GM12878 (cell line): ENCODE results near the gene CAMK2G. TPM values are rescaled to one million over a fixed set of nuclear protein-coding genes. Genes with fewer than 3 reads are reported as not detected.

Experiments used
- ATAC-seq: fragments of 200-7000 bp; cut with Tn5 transposase; 3 replicates; pipeline ENCODE4 v1.9.1; 2020; ENCODE audit warnings: mild to moderate bottlenecking, moderate library complexity
- BruUV-seq: library from RNA; stranded (reverse); fragments of 400-500 nt; replicated peaks from 2 replicates; lab custom pipeline; 2021; lab: Mats Ljungman, UMichigan
- CTCF ChIA-PET: fragments of 300-600 bp; sonication (Branson Sonifier 250); formaldehyde crosslinking; extraction: SDS; loops from one replicate; lab custom pipeline; 2021; ENCODE audit warnings: inconsistent platforms; lab: Yijun Ruan, JAX
- POLR2A ChIA-PET: fragments of 350-600 bp; formaldehyde crosslinking; extraction: SDS; loops from one replicate; lab custom pipeline; 2021; ENCODE audit warnings: inconsistent platforms; lab: Charles Lee
- RAD21 ChIA-PET: fragments of 300-600 bp; sonication (Branson Sonifier 250); formaldehyde crosslinking; loops from one replicate; lab custom pipeline; 2023; ENCODE audit warnings: antibody characterized with exemption; ENCODE audit not compliant: unreplicated experiment; lab: Charles Lee
- SMC1A ChIA-PET: fragments of 300-600 bp; sonication (Branson Sonifier 250); formaldehyde crosslinking; loops from one replicate; lab custom pipeline; 2023; ENCODE audit not compliant: unreplicated experiment, uncharacterized antibody; lab: Charles Lee
- DNase-seq: peaks from one replicate; pipeline ENCODE4 v3.0.0-alpha.2; 2011; ENCODE audit warnings: low read depth, low spot score
- FAIRE-seq: peaks from 3 replicates; lab custom pipeline; 2011; peaks lifted over from hg19 to GRCh38; lab: Jason Lieb, UNC
- H2AFZ ChIP-seq: 2 replicates; pipeline ENCODE4 v1.6.0; 2011; ENCODE audit warnings: low read depth, low read length, control low read depth; ENCODE audit not compliant: control insufficient read depth
- H3K27ac ChIP-seq: 2 replicates; pipeline ENCODE4 v1.5.1; 2011; ENCODE audit warnings: control low read depth; ENCODE audit not compliant: control insufficient read depth, insufficient read depth
- H3K27me3 ChIP-seq, 2 experiments: replicated peaks in 1 of 2; 2 replicates each; pipeline versions ENCODE4 v1.6.0 to v1.6.1; 2011; ENCODE audit warnings: low read length in 1 of 2; ENCODE audit not compliant: control insufficient read depth in 2 of 2, insufficient read depth in 2 of 2
- H3K36me3 ChIP-seq, 2 experiments: 2 replicates each; pipeline ENCODE4 v1.5.1; 2011; ENCODE audit warnings: low read length in 1 of 2; ENCODE audit not compliant: control insufficient read depth in 2 of 2, insufficient read depth in 2 of 2
- H3K4me1 ChIP-seq: 2 replicates; pipeline ENCODE4 v1.6.1; 2011; ENCODE audit warnings: mild to moderate bottlenecking, low read length, moderate library complexity, mixed read lengths; ENCODE audit not compliant: control insufficient read depth, insufficient read depth
- H3K4me2 ChIP-seq: 2 replicates; pipeline ENCODE4 v1.6.0; 2011; ENCODE audit warnings: control low read depth; ENCODE audit not compliant: control insufficient read depth, insufficient read depth
- H3K4me3 ChIP-seq: fragments of 200-600 bp; sonication (generic); 2 replicates; pipeline ENCODE4 v1.5.1; 2016
- H3K79me2 ChIP-seq: 2 replicates; pipeline ENCODE4 v1.6.0; 2011; ENCODE audit warnings: low read length; ENCODE audit not compliant: control insufficient read depth, insufficient read depth
- H3K9ac ChIP-seq: 2 replicates; pipeline ENCODE4 v1.8.0; 2011; ENCODE audit warnings: low read length, control low read depth, mixed read lengths; ENCODE audit not compliant: control insufficient read depth, insufficient read depth
- H3K9me3 ChIP-seq: replicated peaks from 3 replicates; pipeline ENCODE4 v1.5.1; 2011; ENCODE audit warnings: mild to moderate bottlenecking, low read length; ENCODE audit not compliant: control insufficient read depth, insufficient read depth
- H4K20me1 ChIP-seq: 2 replicates; pipeline ENCODE4 v1.6.0; 2011; ENCODE audit not compliant: control insufficient read depth, insufficient read depth
- CBX5 ChIP-seq: sonication (generic); IDR thresholded peaks from 2 replicates; pipeline ENCODE4 v1.6.1; 2016; ENCODE audit warnings: low read depth, moderate library complexity, mild to moderate bottlenecking, inconsistent platforms
- DPF2 ChIP-seq: fragments of 450-650 bp; IDR thresholded peaks from 2 replicates; pipeline ENCODE4 v1.6.1; 2017; ENCODE audit warnings: mild to moderate bottlenecking
- NBN ChIP-seq: fragments of 450-650 bp; IDR thresholded peaks from 2 replicates; pipeline ENCODE4 v1.6.1; 2016
- RAD51 ChIP-seq: fragments of 450-650 bp; IDR thresholded peaks from 2 replicates; pipeline ENCODE4 v1.6.1; 2016; ENCODE audit warnings: moderate library complexity, mild to moderate bottlenecking, inconsistent platforms
- TARDBP ChIP-seq: IDR thresholded peaks from 2 replicates; pipeline ENCODE4 v1.6.1; 2016; ENCODE audit warnings: borderline replicate concordance
- ZNF274 ChIP-seq: IDR thresholded peaks from one replicate; pipeline ENCODE4 v1.8.0; 2011; ENCODE audit not compliant: insufficient read length, insufficient read depth
- WGBS: methylation state at CpG from one replicate; pipeline ENCODE4 v1.1.6; 2016; ENCODE audit warnings: low lambda C conversion rate; ENCODE audit not compliant: insufficient replicate concordance, insufficient coverage; ENCODE audit errors: missing lambda C conversion rate; 5-methylcytosine and 5-hydroxymethylcytosine counted together
- in situ Hi-C: fragments of 300-500 bp; cut with MboI; formaldehyde crosslinking; loops from 9 replicates; pipeline ENCODE4 v1.14.3; 2018; ENCODE audit warnings: mixed read lengths
- intact Hi-C: fragments of 100-400 bp; cut with micrococcal nuclease; formaldehyde crosslinking; loops from one replicate; pipeline ENCODE4 v1.14.2; 2022; ENCODE audit not compliant: unreplicated experiment
- polyA plus RNA-seq, 11 experiments: library from polyadenylated mRNA; depleted of rRNA in 4 of 11; unstranded in 6 of 11; stranded (reverse) in 5 of 11; fragments of >200 nt; fragmentation: Nextera tagmentation in 4 of 11; fragmentation: Illumina TruSeq in 1 of 11; extraction: Ambion mirVana in 4 of 11; extraction: Trizol in 1 of 11; gene quantifications; 1 replicate in 1 of 11; 2 replicates in 10 of 11; pipeline versions ENCODE4 v1.2.1 to v1.2.3, GENCODE V29; 2011 to 2016; ENCODE audit warnings: inconsistent platforms in 2 of 11, missing spikeins in 2 of 11, low read depth in 1 of 11
- total RNA-seq, 4 experiments: library from RNA; depleted of rRNA in 3 of 4; stranded (reverse); fragments of >200 nt in 3 of 4; fragmentation: Illumina TruSeq in 1 of 4; extraction: Trizol in 1 of 4; gene quantifications; 2 replicates each; pipeline versions ENCODE4 v1.2.1 to v1.2.3, GENCODE V29; 2013 to 2021
- TF ChIP-seq, protein P1 (sequence below): fragments of 450-650 bp; IDR thresholded peaks from 2 replicates; pipeline ENCODE4 v1.6.1; 2017; ENCODE audit warnings: mild to moderate bottlenecking, moderate library complexity
- TF ChIP-seq, protein P2 (sequence below): IDR thresholded peaks from 2 replicates; pipeline ENCODE4 v1.6.1; 2011; ENCODE audit warnings: borderline replicate concordance, low read depth, mild to moderate bottlenecking, moderate library complexity, mixed read lengths, low read length; ENCODE audit not compliant: insufficient read depth; ENCODE audit errors: extremely low read length
- TF ChIP-seq, protein P3 (sequence below): fragments of 450-650 bp; formaldehyde crosslinking; IDR thresholded peaks from 2 replicates; pipeline ENCODE4 v1.4.0; 2020; ENCODE audit warnings: mild to moderate bottlenecking, moderate library complexity

The CAMK2G gene
- total and polyA plus RNA-seq, 10 of the 15 experiments (the other 5 are each of a cell fraction or from before 2014, with no cell fraction given) = 5.5 to 24.3 (median 16.9) TPM

DNA sequence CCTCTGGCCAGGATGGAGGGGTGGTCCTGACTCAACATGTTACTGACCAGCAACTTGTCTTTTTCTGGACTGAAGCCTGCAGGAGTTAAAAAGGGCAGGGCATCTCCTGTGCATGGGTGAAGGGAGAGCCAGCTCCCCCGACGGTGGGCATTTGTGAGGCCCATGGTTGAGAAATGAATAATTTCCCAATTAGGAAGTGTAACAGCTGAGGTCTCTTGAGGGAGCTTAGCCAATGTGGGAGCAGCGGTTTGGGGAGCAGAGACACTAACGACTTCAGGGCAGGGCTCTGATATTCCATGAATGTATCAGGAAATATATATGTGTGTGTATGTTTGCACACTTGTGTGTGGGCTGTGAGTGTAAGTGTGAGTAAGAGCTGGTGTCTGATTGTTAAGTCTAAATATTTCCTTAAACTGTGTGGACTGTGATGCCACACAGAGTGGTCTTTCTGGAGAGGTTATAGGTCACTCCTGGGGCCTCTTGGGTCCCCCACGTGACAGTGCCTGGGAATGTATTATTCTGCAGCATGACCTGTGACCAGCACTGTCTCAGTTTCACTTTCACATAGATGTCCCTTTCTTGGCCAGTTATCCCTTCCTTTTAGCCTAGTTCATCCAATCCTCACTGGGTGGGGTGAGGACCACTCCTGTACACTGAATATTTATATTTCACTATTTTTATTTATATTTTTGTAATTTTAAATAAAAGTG is 42.6 kb upstream of the CAMK2G start (continued):
- TF ChIP-seq, protein P1, sequence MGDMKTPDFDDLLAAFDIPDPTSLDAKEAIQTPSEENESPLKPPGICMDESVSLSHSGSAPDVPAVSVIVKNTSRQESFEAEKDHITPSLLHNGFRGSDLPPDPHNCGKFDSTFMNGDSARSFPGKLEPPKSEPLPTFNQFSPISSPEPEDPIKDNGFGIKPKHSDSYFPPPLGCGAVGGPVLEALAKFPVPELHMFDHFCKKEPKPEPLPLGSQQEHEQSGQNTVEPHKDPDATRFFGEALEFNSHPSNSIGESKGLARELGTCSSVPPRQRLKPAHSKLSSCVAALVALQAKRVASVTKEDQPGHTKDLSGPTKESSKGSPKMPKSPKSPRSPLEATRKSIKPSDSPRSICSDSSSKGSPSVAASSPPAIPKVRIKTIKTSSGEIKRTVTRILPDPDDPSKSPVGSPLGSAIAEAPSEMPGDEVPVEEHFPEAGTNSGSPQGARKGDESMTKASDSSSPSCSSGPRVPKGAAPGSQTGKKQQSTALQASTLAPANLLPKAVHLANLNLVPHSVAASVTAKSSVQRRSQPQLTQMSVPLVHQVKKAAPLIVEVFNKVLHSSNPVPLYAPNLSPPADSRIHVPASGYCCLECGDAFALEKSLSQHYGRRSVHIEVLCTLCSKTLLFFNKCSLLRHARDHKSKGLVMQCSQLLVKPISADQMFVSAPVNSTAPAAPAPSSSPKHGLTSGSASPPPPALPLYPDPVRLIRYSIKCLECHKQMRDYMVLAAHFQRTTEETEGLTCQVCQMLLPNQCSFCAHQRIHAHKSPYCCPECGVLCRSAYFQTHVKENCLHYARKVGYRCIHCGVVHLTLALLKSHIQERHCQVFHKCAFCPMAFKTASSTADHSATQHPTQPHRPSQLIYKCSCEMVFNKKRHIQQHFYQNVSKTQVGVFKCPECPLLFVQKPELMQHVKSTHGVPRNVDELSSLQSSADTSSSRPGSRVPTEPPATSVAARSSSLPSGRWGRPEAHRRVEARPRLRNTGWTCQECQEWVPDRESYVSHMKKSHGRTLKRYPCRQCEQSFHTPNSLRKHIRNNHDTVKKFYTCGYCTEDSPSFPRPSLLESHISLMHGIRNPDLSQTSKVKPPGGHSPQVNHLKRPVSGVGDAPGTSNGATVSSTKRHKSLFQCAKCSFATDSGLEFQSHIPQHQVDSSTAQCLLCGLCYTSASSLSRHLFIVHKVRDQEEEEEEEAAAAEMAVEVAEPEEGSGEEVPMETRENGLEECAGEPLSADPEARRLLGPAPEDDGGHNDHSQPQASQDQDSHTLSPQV = no peak
- TF ChIP-seq DPF2 = 0 out of 2 replicates have a peak, but pooled peaks have one; percentile 19
- TF ChIP-seq, protein P2, sequence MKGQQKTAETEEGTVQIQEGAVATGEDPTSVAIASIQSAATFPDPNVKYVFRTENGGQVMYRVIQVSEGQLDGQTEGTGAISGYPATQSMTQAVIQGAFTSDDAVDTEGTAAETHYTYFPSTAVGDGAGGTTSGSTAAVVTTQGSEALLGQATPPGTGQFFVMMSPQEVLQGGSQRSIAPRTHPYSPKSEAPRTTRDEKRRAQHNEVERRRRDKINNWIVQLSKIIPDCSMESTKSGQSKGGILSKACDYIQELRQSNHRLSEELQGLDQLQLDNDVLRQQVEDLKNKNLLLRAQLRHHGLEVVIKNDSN = peak; percentile 42
- TF ChIP-seq RAD51 = peak; percentile 91

DNA sequence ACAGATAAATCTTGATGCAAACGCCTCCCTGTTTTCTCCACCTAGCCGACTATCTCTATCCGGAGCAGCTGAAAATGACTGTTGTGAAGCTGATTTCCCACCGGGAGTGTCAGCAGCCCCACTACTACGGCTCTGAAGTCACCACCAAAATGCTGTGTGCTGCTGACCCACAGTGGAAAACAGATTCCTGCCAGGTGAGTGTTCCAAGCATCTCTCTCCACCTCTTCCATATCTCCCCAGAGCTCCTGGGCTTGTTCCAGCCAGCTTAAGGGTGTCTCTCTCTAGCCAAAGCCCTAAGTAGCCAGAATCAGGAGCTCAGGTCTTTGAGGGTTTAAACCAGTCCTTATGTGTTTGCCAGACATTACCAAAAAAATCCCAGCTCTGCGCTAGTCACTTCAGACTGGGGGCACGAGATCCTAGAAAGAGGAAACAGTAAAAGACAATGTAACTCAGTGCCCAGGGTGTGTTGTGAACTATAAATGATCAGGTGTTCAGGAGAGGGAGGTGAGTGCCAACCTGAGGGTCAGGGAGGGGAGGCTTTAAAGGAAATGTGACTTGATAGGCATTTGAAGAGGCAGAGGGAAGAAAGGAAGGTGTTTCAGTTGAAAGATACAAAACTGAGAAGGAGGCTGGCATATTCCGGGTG is 41.0 kb upstream of the CAMK2G start:
- 73% methylated on average over 6 of the region's 8 CpGs for WGBS
- in situ Hi-C loops (no loop called here), intact Hi-C loops (no loop called here)
- FAIRE-seq = no peak
- Histone ChIP-seq H3K4me3 (no peak overlapping the region), H3K27ac (no peak overlapping the region), H3K9ac (no peak overlapping the region), H3K4me1 (peaks cover 6% of the 10 kb centered on the region), H3K9me3 (peaks cover 15% of the 10 kb centered on the region), H3K79me2 (no peaks in the 10 kb centered on the region), H3K4me2 (no peak overlapping the region), H2AFZ (no peak overlapping the region), H4K20me1 (no peaks in the 10 kb centered on the region), H3K36me3 (no peaks in the 10 kb centered on the region), H3K27me3 (peaks cover 0 to 7% of the 10 kb centered on the region in 2 experiments; a peak in 3 of 4 replicates)
- no TSS peak for BruUV-seq
- RAD21 ChIA-PET = no interaction called here
- no peak for DNase-seq
- CTCF ChIA-PET = interaction anchor here (0.6 to 2.7 kb wide), 3 partner anchors 25 to 106 kb away, joined by 3 to 12 read pairs (median 3); no protein-coding TSS in a partner anchor
- no peak for ATAC-seq
- SMC1A ChIA-PET = interaction anchor here (1.1 to 34.4 kb wide), 5 partner anchors 12 to 188 kb away, joined by 3 to 1048 read pairs (median 15); no protein-coding TSS in a partner anchor
- POLR2A ChIA-PET = no interaction called here
- TF ChIP-seq, protein P3, sequence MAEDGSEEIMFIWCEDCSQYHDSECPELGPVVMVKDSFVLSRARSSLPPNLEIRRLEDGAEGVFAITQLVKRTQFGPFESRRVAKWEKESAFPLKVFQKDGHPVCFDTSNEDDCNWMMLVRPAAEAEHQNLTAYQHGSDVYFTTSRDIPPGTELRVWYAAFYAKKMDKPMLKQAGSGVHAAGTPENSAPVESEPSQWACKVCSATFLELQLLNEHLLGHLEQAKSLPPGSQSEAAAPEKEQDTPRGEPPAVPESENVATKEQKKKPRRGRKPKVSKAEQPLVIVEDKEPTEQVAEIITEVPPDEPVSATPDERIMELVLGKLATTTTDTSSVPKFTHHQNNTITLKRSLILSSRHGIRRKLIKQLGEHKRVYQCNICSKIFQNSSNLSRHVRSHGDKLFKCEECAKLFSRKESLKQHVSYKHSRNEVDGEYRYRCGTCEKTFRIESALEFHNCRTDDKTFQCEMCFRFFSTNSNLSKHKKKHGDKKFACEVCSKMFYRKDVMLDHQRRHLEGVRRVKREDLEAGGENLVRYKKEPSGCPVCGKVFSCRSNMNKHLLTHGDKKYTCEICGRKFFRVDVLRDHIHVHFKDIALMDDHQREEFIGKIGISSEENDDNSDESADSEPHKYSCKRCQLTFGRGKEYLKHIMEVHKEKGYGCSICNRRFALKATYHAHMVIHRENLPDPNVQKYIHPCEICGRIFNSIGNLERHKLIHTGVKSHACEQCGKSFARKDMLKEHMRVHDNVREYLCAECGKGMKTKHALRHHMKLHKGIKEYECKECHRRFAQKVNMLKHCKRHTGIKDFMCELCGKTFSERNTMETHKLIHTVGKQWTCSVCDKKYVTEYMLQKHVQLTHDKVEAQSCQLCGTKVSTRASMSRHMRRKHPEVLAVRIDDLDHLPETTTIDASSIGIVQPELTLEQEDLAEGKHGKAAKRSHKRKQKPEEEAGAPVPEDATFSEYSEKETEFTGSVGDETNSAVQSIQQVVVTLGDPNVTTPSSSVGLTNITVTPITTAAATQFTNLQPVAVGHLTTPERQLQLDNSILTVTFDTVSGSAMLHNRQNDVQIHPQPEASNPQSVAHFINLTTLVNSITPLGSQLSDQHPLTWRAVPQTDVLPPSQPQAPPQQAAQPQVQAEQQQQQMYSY (CRISPR knock-in tag) = no peak
- TF ChIP-seq CBX5 = no peak
- no peak for TF ChIP-seq ZNF274
- no peak for TF ChIP-seq NBN
- TF ChIP-seq TARDBP = no peak
